ENCODE results near the gene SMNDC1. TPM values are rescaled to one million over a fixed set of nuclear protein-coding genes. Genes with fewer than 3 reads are reported as not detected.
"Not testable (repeated sequence)": the region's sequence is repeated elsewhere in the genome, so short reads cannot be mapped to it uniquely, and the experiment has no call there.

The SMNDC1 gene
- total RNA-seq, 1 donor from 2014 or later: 46.2 TPM

DNA sequence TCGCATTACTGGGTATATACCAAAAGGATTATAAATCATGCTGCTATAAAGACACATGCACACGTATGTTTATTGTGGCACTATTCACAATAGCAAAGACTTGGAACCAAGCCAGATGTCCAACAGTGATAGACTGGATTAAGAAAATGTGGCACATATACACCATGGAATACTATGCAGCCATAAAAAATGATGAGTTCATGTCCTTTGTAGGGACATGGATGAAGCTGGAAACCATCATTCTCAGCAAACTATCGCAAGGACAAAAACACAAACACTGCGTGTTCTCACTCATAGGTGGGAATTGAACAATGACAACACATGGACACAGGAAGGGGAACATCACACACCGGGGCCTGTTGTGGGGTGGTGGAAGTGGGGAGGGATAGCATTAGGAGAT lies 56.9 kb downstream of the SMNDC1 start:
- H3K27me3 Mint-ChIP-seq: peaks cover 30% of the 10 kb centered on the region
- H3K4me3 Mint-ChIP-seq; intact Hi-C loops (cut with micrococcal nuclease); H3K9me3 Mint-ChIP-seq; H3K27ac Mint-ChIP-seq; DNase-seq: not testable (repeated sequence)
- H3K4me1 Mint-ChIP-seq: peaks cover 27% of the 10 kb centered on the region
- peaks cover 40% of the 10 kb centered on the region for H3K36me3 Mint-ChIP-seq (ENCODE audit: low read depth)

DNA sequence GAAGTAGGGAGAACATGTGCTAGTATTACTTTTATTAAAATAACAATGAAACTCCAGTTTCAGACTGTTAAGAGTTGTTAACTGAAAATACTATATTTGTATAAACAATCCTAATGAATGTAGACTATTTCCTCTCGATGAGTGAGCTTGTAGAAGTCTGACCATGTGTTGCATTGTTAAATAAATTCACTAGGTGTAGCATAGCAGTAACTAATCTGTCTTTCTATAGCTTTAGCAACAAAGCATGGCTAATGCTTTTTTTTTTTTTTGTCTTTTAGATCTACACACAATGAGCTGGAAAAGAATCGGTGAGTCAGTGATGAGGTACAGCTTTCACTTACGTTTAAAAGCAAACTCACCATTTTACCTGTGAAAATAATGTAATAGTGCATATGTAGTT lies 60.2 kb downstream of the SMNDC1 start:
- Mint-ChIP-seq H3K4me1 (peaks cover 20% of the 10 kb centered on the region), H3K27ac (no peak overlapping the region), H3K4me3 (no peak overlapping the region), H3K27me3 (peaks cover 27% of the 10 kb centered on the region), H3K36me3 (ENCODE audit: low read depth) (peaks cover 33% of the 10 kb centered on the region), H3K9me3 (peaks cover 6% of the 10 kb centered on the region)
- intact Hi-C loops (cut with micrococcal nuclease): loop anchor here (5.0 kb wide), 1 partner anchor 33 kb away; no protein-coding TSS in a partner anchor
- no peak for DNase-seq

- intact Hi-C loops (cut with micrococcal nuclease): loop anchor here (5.0 kb wide), 1 partner anchor 35 kb away; no protein-coding TSS in a partner anchor
- H3K9me3 Mint-ChIP-seq: peaks cover 6% of the 10 kb centered on the region
- no peak for DNase-seq
- H3K4me1 Mint-ChIP-seq: peaks cover 18% of the 10 kb centered on the region
- H3K4me3 Mint-ChIP-seq: no peak overlapping the region
- H3K27ac Mint-ChIP-seq: no peak overlapping the region
- H3K27me3 Mint-ChIP-seq: peaks cover 37% of the 10 kb centered on the region
- H3K36me3 Mint-ChIP-seq (ENCODE audit: low read depth): peaks cover 40% of the 10 kb centered on the region
Observed at GRCh38 chr10:110242511-110242910, 62.2 kb downstream of the SMNDC1 start.

DNA sequence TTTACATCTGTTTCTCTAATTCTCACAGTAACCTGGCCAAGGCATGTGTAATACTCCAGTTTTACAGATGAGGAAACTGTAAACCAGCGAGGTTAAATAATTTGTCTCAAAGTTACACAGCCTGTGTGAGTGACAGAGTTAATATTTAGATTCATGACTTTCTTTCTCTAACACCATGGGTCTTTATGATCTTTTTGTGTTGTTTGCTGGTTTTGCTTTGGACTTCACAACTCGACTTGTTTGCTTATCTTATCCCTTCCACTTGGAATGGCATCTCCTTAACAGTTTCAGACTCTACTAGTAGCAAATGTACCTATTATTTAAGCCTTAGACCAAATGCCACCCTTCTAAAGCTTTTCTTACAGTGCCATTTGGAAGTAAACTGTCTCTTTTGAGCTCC lies 62.9 kb downstream of the SMNDC1 start:
- intact Hi-C loops (cut with micrococcal nuclease): loop anchor here (5.0 kb wide), 1 partner anchor 35 kb away; no protein-coding TSS in a partner anchor
- DNase-seq: no peak
- Mint-ChIP-seq H3K27me3 (peaks cover 32% of the 10 kb centered on the region), H3K4me3 (no peak overlapping the region), H3K4me1 (peaks cover 18% of the 10 kb centered on the region), H3K9me3 (peaks cover 6% of the 10 kb centered on the region), H3K27ac (no peak overlapping the region), H3K36me3 (ENCODE audit: low read depth) (peaks cover 40% of the 10 kb centered on the region)

GRCh38 chr10:110241407-110241806 lies 63.3 kb downstream of the SMNDC1 start:
- no peak for DNase-seq
- intact Hi-C loops (cut with micrococcal nuclease): loop anchor here (5.0 kb wide), 1 partner anchor 36 kb away; no protein-coding TSS in a partner anchor
- no peak overlapping the region for H3K4me3 Mint-ChIP-seq
- peaks cover 18% of the 10 kb centered on the region for H3K4me1 Mint-ChIP-seq
- H3K9me3 Mint-ChIP-seq: peaks cover 6% of the 10 kb centered on the region
- peaks cover 35% of the 10 kb centered on the region for H3K36me3 Mint-ChIP-seq (ENCODE audit: low read depth)
- H3K27ac Mint-ChIP-seq: no peak overlapping the region
- peaks cover 28% of the 10 kb centered on the region for H3K27me3 Mint-ChIP-seq

Other genes starting within 250 kb of the SMNDC1 start
- gene MXI1, start 97.3 kb downstream of the SMNDC1 start, total RNA-seq: 21.8 and 22.7 TPM in 2 replicates
- gene DUSP5, start 193.0 kb upstream of the SMNDC1 start, total RNA-seq: 76.0 and 79.9 TPM in 2 replicates